RWPE2 (cell line): Measurements from ENCODE around the gene WDTC1.
A peak's percentile ranks its signal among the peaks of the same experiment; 100 is the strongest.

ENCODE experiments used
- ATAC-seq: fragments of 200-7000 bp; cut with Tn5 transposase; 3 replicates; pipeline ENCODE4 v1.9.1; 2021; ENCODE audit warnings: low read depth
- DNase-seq: peaks from one replicate; pipeline ENCODE4 v3.0.0-alpha.2; 2020; ENCODE audit warnings: low spot score
- H3K27ac ChIP-seq: fragments of 450-650 bp; 2 replicates; pipeline ENCODE4 v1.5.1; 2017; ENCODE audit warnings: mild to moderate bottlenecking; ENCODE audit not compliant: poor library complexity, severe bottlenecking
- H3K27me3 ChIP-seq: fragments of 250-450 bp; sonication (Bioruptor Pico); 2 replicates; pipeline ENCODE4 v1.5.1; 2021; ENCODE audit warnings: mild to moderate bottlenecking, moderate library complexity; ENCODE audit not compliant: insufficient read depth, poor library complexity, severe bottlenecking
- H3K36me3 ChIP-seq: fragments of 250-450 bp; sonication (Bioruptor Pico); 2 replicates; pipeline ENCODE4 v1.5.1; 2020; ENCODE audit warnings: low read depth, mild to moderate bottlenecking, moderate library complexity
- H3K4me1 ChIP-seq: fragments of 250-450 bp; sonication (Bioruptor Pico); 2 replicates; pipeline ENCODE4 v1.5.1; 2021; ENCODE audit warnings: mild to moderate bottlenecking, moderate library complexity; ENCODE audit not compliant: insufficient read depth, poor library complexity, severe bottlenecking
- H3K4me3 ChIP-seq: fragments of 250-450 bp; sonication (Bioruptor Pico); 2 replicates; pipeline ENCODE4 v1.5.1; 2021; ENCODE audit warnings: mild to moderate bottlenecking, moderate library complexity; ENCODE audit not compliant: severe bottlenecking
- H3K9me3 ChIP-seq: fragments of 250-450 bp; sonication (Bioruptor Pico); 2 replicates; pipeline ENCODE4 v1.5.1; 2021; ENCODE audit warnings: mild to moderate bottlenecking, moderate library complexity; ENCODE audit not compliant: severe bottlenecking
- TF ChIP-seq, protein P1 (sequence below): fragments of 450-650 bp; IDR thresholded peaks from one replicate; pipeline ENCODE4 v1.5.1; 2017; ENCODE audit warnings: mild to moderate bottlenecking, moderate library complexity; ENCODE audit not compliant: poor library complexity, severe bottlenecking

WDTC1 gene

DNA sequence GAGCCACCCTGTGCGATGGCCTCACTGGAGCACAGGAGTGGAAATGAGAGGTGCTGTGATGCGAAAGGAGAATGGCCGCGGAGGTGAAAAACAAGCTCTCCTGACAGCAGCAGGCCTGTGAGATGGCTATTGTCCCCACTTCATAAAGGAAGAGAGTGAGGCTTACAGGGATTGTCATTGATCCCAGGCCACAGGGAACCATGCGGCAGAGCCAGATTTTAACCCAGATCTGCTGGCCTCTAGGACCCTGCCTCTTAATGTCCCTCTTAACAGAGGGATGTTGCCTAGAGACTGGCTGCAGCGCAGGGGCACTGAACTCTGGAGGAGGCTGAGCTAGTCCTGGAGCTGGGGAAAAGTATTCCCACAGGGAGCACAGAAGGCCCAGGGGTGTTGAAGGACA, 104.3 kb downstream of the WDTC1 start:
- peak overlapping the region; percentile 92 for H3K27ac ChIP-seq
- no peak for DNase-seq

DNA sequence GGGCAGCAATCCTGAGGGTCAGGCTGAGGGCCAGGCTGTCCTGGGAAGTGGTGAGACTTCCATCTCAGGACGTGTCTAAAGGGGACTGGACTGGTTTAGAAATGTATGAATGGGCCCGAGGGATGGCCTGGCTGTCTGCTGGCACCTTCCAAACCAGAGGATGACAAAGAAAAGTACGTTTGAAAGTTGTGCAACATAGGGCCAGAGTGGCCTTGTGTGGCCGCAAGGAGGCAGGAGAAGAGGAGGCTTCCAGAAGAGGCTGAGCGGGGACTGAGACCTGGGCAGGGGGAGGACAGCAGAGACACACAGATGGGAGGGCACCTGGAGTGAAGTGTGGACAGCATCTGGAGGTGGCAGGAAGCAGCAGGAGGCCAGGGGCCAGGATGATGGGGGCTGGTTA, 104.8 kb downstream of the WDTC1 start:
- no peak overlapping the region for H3K4me3 ChIP-seq
- H3K27me3 ChIP-seq = no peaks in the 10 kb centered on the region
- ATAC-seq = no peak
- no peaks in the 10 kb centered on the region for H3K9me3 ChIP-seq
- no peak for DNase-seq
- H3K36me3 ChIP-seq = peaks cover 7% of the 10 kb centered on the region
- H3K27ac ChIP-seq = peak overlapping the region; percentile 92
- H3K4me1 ChIP-seq = peaks cover 19% of the 10 kb centered on the region
- TF ChIP-seq, protein P1, sequence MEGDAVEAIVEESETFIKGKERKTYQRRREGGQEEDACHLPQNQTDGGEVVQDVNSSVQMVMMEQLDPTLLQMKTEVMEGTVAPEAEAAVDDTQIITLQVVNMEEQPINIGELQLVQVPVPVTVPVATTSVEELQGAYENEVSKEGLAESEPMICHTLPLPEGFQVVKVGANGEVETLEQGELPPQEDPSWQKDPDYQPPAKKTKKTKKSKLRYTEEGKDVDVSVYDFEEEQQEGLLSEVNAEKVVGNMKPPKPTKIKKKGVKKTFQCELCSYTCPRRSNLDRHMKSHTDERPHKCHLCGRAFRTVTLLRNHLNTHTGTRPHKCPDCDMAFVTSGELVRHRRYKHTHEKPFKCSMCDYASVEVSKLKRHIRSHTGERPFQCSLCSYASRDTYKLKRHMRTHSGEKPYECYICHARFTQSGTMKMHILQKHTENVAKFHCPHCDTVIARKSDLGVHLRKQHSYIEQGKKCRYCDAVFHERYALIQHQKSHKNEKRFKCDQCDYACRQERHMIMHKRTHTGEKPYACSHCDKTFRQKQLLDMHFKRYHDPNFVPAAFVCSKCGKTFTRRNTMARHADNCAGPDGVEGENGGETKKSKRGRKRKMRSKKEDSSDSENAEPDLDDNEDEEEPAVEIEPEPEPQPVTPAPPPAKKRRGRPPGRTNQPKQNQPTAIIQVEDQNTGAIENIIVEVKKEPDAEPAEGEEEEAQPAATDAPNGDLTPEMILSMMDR = no peak

More for the DNA sequence above, 104.3 kb downstream of the WDTC1 start:
- no peak for ATAC-seq
- TF ChIP-seq, protein P1 = no peak
- H3K4me3 ChIP-seq = no peak overlapping the region
- H3K27me3 ChIP-seq = no peaks in the 10 kb centered on the region
- peaks cover 16% of the 10 kb centered on the region for H3K4me1 ChIP-seq
- H3K9me3 ChIP-seq = no peaks in the 10 kb centered on the region
- H3K36me3 ChIP-seq = peaks cover 12% of the 10 kb centered on the region

DNA sequence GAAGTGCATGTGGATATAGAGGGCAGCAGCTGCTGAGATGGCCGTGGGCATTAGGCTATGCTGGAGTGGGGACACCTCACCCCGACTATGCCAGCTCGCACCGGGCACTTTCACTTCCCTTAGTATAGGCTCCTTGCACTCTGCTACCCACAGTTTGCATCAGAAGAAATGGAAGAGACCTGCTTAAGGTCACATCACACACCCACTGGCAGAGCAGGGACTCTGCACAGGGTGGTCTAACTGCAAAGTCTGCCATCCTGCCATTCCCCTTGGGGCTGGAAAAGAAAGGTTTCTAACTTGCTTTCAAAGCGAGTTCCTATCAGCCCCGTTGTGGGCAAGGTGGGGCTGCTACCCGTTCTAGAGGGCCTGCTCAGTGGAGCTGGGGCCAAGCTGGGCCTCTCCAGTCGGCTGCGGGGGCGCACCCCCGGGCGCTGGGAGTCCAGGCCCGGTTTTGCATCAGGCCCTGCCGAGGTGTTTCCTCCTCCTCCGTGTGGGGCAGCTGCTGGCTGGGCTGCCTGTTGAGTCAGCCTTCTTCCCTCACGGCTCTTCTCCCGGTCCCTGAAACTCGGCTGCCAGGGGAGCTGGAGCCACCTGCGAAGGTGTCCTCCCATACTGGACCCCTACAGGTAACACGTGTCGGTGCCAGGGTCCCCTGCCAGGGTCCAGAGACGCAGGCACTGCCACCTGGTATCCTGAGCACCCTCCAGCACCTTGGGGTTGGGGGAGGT, 107.3 kb downstream of the WDTC1 start, which contains the start of gene SYTL1:
Gene SYTL1 (plus strand): TSS at position 498 of the 728 bp plus-strand sequence. CDS start 3,313 bp downstream, outside the sequence.
- no peaks in the 10 kb centered on the region for H3K9me3 ChIP-seq
- peaks cover 6% of the 10 kb centered on the region; the same call in 1 of the 2 replicates for H3K36me3 ChIP-seq
- DNase-seq (no peak), ATAC-seq (peak; percentile 58)
- TF ChIP-seq, protein P1 = no peak
- H3K4me3 ChIP-seq = peak within 1 kb of the TSS; percentile 37
- peaks cover 19% of the 10 kb centered on the region for H3K4me1 ChIP-seq
- H3K27ac ChIP-seq = peak within 1 kb of the TSS; percentile 92
- H3K27me3 ChIP-seq = no peaks in the 10 kb centered on the region

DNA sequence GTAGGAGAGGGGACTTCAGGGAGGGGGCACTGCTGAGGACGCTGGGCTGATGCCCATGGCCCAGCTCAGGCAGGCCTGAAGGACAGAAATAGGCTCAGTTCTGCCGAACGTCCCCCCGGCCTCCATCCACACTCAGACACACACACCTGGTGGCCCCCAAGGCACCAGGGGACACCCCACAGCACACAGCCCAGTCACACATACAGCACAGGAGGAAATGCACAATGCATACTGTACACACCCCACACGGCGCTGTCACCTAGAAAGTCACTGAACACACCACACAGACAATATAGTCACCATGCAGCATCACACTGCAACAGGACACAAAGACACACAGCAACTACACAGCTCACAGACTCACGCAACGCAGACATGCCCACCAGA, 108.0 kb downstream of the WDTC1 start:
- ATAC-seq = no peak; the same call in 1 of the 3 replicates
- Histone ChIP-seq H3K4me3 (peak overlapping the region; percentile 37), H3K27me3 (no peaks in the 10 kb centered on the region), H3K27ac (peak overlapping the region; percentile 92), H3K36me3 (peaks cover 12% of the 10 kb centered on the region; the same call in 1 of the 2 replicates), H3K9me3 (no peaks in the 10 kb centered on the region), H3K4me1 (peaks cover 25% of the 10 kb centered on the region)
- TF ChIP-seq, protein P1 = no peak
- DNase-seq = no peak
